SKM-1 treated with dmso at 0.1 percent for 144 hours (cell line): ENCODE data around the gene ZBTB8A.
"Not testable (repeated sequence)": the region's sequence is repeated elsewhere in the genome, so short reads cannot be mapped to it uniquely, and the experiment has no call there.

ENCODE experiments used
- DNase-seq: peaks from one replicate; lab custom pipeline; 2025; ENCODE audit not compliant: unreplicated experiment; lab: John Stamatoyannopoulos, UW

Gene ZBTB8A

DNA sequence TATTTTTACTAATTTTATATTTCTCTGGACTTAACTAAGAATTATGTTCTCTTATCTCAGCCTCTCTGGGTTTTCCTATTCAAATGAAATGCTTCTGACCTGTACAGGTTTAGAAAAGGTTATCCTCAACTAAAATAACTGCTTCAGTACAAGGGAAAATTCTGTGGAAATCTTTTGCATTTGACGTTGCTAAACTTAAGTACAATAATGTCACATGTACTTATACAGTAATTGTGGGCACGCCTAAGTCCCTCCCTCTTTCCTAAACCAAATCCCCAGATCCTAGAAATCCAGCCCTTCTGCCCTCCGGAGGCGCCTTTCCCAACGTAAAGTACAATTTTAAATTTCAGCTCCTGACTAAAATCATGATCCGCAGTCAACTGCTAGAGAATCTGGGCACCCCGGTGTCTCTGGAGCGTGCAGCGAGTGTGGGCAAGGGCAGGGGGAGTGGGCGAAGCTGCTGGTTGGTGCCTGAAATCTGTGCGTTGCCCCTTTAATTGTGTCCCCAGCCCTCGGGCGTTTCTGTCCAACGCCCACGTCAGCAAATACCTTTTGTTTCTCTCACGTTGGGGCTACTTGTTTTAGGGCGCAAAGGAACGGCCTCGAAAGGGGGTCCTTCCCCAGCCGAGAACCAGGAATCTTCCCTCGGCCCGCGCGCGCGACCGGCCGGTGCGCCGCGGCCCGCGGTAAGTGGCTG is at the start of gene ZBTB8A:
ZBTB8A (plus strand) TSS at position 541 of the 697 bp plus-strand sequence. CDS start 53,505 bp downstream, outside the sequence.
- peak; percentile 24 for DNase-seq

DNA sequence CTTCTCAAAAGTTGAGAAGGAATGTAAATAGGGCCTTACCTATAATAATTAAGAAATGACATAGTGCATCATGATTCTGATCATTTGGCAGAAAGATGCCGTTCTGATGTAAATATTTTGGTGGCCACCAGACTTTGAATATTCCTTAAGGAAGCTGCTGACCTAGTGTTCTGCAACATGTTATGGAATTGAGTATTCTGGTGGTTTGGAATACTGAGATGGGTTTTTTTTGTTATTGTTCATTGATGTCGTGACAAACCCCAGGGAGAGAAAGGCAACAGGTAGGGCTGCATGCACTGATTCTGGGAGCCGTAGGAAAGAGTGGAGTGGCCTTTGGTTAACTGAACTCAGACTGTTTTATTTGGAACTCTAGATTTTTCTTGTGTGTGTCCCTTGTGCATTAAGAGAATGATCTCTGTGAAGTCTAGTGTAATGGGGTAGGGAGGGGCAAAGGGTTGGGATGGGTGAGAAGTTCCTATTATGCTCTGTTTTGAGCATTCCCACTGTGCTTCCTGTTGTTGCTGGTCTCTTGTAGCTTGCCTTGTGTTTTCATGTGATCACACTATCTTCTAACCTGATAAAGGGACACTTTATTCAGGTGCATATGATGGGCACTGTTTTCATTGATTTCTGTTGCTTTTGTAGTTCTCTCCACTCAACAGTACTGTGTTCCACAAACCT is 49.3 kb upstream of the ZBTB8A start:
- DNase-seq = no peak

DNA sequence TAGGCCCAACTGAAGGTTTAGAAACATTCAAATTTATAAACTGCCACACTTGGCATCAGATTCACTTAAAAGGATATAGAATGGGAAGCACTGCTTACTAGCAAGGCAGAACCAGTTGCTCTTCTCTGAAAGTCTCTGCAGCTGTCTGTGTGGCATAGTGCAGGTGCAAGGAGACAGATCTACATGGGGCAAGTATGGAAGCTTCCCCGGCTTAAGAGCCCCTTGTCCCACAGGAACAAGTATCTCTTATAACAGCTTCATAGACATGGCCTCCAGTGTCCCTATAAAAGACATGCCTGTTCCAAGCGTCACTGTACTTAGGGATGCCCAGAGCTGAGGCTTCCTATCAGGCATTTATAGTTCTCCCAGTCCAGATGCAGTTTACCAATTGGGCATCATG is 47.8 kb upstream of the ZBTB8A start:
- no peak for DNase-seq

DNA sequence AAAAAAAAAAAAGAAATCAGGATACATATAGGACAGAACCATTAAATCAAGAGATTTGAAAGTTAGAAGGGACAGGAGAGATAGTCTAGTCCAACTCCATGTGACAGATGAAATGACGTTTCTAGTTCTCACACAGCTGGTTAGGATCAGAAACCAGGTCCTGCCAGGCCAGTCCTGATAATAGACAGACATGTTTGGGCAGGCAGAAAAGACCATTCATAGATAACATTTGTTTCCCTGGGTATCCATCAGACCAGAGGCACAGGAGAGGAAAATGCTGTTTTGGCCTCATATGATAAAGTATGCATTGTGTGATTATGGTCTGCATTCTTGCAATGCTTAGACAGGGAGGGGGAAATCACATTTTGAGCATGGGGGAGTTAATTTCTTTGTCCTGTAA is 45.0 kb upstream of the ZBTB8A start:
- DNase-seq = no peak

DNA sequence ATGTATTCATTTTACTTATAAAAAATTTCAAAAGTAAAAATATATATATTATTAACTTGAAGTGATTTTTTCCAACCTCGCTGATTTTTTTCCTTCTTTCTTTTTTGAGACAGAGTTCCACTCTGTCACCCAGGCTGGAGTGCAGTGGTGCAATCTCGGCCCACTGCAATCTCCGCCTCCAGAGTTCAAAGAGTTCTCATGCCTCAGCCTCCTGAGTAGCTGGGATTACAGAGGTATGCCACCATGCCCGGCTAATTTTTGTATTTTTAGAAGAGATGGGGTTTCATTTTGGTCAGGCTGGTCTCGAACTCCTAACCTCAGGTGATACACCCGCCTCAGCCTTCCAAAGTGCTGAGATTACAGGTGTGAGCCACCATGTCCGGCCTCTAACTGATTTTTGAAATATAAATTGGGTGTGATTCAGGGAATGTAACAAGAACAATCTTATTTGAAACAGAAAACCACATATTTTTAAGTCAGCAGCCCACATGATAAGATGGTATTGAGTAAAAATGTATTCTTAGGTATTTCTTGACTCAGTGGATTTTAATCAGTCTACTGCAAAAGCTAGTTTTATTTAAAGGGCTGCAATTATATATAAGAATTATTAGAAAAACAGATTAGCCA is 44.4 kb upstream of the ZBTB8A start:
- DNase-seq = no peak

DNA sequence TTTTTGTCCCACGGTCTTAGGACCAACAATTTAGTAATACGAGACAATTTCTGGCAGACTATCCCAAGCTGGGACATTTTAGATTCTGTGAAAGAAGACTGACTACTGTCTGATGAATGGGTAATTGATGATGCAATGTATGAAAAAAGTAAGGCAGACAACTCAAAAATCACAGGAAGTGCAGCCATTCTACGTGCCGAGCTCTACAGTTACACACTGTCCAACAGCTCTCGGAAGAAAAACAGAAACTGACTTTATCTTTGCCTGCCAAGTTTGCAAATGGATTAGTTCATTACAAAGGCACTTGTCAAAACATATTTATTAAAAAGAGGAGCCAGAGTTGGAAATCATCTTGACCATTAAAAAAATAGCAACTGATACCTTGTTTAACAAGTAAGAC is 43.1 kb upstream of the ZBTB8A start:
- no peak for DNase-seq

DNA sequence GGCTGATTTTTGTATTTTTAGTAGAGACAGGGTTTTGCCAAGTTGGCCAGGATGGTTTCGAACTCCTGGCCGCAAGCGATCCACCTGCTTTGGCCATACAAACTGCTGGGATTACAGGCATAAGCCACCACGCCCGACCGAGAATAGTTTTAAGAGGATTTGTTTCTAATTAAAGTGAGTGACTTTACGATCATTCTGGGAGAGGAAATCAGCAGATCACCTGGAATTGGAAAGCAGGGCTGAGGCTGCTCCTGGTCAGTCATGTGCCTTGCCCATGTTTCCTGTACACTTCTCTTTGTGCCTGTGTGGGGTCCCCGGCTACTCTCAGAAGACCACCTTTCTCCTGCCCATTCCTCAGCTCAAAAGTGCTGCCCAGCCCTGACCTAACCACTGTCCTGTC is 40.5 kb upstream of the ZBTB8A start:
- no peak for DNase-seq

DNA sequence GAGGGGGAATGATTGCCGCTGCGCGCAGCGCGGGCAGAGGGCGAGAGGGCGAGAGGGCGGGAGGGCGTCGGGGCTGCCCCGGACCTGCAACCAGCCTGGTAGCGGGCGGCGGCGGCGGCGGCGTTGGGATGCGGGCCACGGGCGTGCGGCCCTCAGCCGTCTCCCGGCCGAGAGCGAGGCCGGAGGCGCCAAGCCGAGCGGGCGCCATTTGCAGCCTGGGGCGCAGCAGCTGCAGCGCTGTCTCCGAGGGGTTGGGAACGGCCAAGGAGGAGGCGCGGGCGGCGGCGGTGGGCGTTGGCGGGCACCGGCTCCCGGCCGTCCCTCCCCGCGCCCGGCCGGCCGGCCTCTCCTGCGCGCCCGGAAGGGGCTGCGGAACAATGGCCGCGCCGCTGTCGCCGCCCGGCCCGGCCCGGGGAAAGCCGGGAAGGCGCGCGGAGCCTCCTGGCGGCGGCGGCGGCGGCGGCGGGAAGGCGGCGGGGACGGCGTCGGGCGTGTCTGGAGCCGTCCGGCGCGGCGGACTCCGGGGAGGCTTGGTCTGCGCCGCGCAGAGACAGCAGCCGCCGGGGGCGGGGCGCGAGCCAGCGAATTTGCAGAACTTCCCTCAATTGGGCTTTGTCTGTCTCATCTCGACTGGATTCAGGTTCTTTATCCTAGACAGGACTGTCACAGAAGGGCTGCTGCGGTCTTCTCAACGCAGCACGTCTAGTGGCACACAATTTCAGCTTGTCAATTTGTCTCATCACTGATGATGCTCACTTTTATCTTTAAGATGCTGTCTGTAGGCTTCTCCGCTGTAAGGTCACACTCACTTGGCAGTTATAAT is 38.6 kb upstream of the ZBTB8A start:
- peak; percentile 82 for DNase-seq

DNA sequence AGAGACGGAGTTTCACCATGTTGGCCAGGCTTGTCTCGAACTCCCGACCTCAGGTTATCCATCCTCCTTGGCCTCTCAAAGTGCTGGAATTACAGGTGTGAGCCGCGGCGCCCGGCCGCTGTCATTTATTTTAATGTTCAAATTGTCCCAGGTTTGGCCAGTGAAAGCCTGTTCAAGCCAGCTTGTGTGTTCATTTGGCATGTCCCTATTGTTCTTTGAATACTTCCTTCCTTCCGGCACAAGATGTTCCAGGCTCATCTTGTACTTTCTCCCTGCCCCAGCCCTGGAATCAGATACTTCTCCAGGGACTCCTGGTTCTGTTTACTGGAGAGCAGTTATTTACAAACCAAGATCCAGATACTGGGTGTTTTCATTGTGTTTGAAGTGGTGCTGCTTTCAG is 37.4 kb upstream of the ZBTB8A start:
- no peak for DNase-seq

DNA sequence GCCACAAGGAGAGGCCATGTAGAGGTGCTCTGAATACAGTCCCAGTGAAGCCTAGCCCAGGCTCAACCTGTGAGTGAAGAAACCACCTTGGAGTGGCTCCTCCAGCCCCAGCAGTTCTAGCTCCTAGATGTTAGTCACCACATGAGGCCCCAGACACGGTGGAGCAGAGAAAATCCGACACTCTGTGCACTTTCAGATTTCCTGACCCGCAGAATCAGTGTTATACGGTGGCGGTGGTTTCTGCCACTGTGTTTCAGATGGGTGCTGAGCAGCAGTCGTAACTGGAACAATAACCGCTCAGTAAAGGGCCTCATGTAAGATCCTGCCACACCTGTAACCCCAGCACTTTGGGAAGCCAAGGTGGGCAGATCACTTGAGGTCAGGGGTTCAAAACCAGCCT is 36.1 kb upstream of the ZBTB8A start:
- DNase-seq = no peak

DNA sequence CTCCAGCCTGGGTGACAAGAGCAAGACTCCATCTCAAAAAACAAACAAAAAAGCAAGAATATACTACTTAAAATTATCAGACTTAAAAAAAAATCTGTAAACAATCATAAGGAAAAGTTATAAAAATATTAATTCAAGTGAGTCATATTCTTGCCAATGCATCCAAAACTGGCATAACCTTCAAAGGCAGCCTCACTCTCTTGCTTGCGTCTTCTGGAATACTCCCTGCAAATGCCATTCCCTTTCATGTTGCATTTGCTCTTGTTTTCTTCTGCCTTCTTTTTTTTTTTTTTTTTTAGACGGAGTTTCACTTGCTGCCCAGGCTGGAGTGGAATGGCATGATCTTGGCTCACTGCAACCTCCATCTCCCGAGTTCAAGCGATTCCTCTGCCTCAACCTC is 32.2 kb upstream of the ZBTB8A start:
- no peak for DNase-seq

DNA sequence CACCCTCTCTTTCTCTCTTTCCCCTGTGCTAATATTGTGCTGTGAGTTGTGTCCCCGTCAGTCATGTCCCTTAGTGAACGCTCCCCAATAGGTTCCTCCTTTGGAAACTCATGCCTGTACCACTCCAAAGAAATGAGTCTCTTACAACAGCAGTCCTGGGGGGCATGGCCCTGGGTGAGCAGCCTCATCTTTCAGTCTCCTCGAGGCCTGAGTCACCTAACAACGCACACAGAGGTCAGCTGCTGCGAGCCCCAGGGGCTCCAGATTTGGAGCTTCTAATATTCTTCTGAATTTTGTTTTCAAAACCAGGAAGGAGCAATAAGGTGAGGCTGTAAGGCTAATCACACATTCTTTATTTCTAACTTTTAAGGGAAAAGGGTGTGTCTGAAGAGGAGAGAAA is 30.5 kb upstream of the ZBTB8A start:
- no peak for DNase-seq

DNA sequence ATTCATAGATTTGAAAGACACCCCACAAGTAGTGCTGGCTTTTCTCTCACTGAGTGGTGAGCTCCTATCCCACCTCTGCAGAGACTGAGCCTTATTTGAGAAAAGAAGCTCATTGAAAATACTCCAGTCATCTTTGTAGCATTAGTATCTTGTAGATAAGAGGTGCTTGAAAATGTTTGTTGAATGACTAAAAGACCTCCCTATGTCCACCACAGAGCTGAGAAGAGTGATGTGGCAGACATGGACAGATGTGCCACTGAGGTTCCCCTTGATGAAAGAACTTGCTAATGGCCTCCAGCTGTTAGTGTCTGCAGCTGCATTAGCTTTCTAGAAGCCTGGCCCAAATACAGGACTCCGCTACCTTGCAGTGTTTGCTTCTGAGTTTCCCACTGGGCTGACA is 29.3 kb upstream of the ZBTB8A start:
- no peak for DNase-seq

DNA sequence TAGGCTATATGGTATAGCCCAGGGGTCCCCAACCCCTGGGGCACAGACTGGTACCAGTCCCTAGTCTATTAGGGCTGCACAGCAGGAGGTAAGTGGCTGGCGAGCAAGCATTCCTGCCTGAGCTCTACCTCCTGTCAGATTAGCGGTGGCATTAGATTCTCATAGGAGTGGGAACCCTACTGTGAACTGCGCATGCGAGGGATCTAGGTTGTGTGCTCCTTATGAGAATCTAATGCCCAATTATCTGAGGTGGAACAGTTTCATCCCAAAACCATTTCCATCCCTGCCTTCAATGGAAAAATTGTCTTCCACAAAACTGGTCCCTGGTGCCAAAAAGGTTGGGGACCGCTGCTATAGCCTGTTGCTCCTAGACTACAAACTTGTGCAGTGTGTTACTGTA is 22.8 kb upstream of the ZBTB8A start:
- no peak for DNase-seq

DNA sequence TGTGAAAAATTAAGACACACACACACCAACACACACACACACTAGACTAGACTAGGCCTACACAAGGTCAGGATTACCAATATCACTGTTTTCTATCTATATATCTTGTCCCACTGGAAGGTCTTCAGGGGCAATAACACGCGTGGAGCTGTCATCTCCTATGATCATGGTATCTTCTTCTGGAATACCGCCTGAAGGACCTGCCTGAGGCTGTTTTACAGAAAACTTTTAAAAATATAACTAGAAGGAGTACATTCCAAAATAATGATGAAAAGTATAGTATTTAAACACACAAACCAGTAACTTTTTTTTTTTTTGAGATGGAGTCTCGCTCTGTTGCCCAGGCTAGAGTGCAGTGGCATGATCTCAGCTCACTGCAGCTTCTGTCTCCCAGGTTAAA is 20.3 kb upstream of the ZBTB8A start:
- DNase-seq = no peak

DNA sequence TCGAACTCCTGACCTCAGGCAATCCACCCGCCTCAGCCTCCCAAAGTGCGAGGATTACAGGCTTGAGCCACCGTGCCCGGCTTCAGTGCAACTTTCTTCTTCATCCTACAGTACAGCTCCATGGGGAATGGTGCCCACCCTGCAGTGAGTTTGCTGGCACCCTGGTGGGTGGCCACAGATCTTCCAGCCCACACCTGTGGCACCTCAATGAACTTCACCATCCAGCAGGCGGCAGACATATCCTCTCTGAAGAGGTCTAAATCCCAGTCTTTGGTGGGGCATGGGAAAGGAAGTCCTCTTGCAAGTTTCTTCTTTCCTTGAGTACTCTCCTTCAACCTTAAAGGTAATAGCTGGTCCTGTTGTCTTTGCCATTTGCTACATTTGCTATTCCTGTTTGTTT is 18.1 kb upstream of the ZBTB8A start:
- no peak for DNase-seq

DNA sequence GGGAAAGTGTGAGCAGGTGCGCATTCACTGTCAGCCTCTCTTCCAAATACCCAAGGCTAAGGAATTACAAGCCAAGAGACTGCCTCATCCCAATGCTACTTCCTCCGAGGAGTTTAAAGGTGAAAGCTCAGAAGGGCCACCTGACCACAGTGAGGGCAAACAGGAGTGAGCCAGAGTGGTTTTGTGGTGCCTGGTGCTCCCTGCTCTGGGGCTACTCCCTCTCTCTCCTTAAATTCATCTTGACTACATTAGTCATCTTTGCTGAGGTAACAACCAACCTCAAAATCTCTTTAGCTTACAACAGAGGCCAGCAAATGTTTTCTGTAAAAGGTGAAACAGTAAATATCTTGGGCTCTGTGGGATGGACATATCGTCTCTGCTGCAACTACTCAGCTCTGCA is 14.2 kb upstream of the ZBTB8A start:
- DNase-seq = no peak

DNA sequence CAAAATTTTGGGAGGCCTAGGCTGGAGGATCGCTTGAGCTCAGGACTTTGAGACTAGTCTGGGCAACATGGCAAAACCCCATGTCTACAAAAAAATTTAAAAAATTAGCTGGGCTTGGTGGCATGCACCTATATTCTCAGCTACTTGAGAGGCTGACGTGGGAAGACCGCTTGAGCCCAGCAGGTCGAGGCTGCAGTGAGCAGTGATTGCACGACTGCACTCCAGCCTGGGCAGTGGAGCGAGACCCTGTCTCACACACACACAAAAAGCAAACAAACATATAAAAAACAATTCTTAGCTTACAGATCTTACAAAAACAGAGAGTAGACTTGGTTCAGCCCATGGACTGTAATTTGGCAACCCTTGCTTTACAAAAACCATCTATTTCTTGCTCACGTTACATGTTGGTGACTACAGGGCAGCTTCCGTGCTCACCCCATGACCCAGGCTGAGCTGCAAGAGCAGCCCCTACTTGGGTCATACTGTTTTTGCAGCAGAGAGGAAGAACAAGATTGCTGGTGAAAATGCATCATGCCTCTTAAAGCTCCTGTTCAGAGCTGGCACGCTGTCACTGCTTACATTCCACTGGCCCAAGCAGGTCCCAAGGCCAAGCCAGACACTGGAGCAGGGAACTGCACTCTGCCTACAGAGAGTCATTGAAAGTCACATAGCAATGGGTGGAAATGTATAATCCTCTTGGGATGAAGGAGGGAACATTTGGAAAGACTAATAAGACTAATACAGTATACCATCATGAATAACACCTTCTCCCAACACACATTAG is 13.4 kb upstream of the ZBTB8A start:
- no peak for DNase-seq

DNA sequence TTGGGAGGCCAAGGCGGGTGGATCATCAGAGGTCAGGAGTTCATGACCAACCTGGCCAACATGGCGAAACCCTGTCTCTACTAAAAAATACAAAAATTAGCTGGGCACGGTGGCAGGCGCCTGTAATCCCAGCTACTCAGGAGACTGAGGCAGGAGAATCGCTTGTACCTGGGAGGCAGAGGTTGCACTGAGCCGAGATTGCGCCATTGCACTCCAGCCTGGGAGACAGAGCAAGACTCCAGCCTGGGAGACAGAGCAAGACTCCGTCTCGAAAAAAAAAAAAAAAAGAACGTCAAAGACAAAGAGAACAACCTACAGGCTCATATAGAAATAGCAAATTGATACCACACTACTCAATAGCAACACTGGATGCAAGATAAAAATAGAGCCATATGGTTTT is 10.7 kb upstream of the ZBTB8A start:
- DNase-seq = not testable (repeated sequence)

DNA sequence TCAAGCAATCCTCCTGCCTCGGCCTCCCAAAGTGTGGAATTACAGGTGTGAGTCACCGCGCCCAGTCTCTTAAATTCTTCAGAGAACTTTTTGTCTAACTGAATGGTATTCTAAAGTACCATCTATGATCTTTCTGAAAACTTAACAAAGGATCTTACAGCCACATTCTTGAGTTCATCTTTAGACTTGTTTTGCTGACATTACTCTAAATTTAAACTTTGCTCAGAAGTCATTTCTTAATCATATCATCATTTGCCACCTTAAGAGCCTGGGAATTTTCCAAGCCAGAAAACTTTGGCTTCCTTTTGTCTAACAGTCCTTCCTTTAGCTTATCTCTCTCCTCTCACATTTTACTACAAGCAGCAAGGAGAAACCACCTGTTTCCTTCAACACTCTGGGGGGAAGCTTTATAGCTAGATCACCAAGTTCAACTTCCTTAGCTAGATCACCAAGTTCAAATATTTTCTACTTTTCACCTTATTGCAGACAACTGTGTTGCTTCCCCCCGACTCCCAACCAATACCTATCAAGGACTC is 5.4 kb upstream of the ZBTB8A start:
- DNase-seq = no peak

DNA sequence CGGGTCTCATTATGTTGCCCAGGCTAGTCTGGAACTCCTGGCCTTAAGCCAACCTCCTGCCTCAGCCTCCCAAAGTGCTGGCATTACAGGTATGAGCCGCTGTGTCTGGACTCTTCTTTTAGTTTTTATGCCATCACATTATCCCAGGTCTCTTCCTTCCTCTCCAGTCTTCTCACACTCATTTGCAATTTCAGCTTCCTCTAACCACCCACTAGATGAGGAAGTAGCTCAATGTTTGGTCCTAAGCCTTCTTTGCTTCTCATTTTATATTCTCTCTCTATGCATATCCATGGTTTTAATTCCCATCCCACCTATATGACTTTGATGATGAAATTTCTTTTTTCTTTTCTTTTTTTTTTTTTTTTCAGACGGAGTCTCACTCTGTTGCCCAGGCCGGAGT is 3.1 kb upstream of the ZBTB8A start:
- DNase-seq = peak; percentile 82
